ENCODE measurements around the gene MTHFSD.

Gene MTHFSD

DNA sequence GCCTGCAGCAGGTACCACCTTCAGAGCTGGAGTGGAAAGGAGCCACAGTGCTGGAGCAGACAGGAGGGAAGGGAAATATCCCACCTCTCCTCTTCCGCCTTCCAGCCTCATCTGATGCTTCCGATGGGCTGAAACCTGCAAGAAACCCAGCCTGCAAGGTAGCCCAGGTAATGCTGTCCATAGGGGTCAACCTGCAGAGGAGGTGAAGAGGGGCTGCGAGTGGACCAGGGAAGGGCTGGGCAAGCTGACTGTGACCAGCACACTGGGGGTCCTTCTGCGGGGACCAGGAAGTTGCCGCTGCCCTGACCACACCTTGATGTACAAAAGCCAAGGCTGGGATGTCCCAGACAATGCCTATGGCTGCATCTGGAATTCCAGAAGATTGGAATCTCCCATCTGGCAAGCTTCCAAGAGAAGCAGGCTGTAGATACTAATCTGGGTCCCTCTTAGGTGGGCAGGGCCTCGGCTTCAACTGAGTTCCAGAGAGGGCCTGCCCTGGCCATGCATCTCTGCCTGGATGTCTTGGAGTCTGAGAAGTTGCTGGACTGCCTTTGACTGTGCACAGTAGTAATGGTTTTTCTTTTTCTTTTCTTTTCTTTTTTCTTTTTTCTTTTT, 29.1 kb upstream of the MTHFSD start:
- no peak for DNase-seq

DNA sequence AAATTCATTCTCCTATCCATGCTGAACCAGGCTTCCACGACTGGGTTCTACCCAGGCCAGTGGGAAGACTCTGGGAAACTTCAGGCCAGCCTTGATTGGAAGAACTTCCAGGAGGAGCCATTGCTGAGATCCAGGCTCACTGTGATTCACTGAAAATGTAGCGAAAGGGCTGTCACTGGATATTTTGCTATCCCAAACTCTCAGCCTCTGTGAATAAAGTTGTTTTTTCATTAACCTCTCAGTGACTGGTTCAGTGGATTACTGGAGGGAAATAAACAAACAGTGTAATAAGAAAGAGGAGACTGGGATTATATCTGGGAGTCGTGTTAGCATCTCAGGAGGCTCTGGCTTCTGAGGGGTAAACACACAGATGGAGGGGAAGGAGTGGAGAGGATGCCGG, 26.4 kb upstream of the MTHFSD start:
- DNase-seq: no peak

DNA sequence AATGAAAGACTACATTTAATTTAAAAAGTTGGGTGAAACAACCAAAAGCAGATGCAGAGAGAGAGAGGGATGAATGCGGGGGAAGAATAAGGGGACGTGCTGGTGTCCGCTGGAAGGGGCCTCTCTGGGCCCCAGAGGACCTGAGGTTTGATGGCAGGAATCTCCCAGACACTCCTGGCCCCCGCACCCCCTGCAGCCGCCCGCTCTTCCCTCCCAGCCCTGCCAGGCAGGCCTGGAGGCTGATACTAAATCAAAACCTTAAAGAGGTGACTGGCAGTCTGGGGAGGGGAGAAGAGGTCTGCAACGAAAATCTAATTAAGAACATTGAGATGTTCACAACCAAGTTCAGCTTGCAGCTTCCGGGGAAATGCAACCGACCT, 25.7 kb upstream of the MTHFSD start:
- DNase-seq: no peak

DNA sequence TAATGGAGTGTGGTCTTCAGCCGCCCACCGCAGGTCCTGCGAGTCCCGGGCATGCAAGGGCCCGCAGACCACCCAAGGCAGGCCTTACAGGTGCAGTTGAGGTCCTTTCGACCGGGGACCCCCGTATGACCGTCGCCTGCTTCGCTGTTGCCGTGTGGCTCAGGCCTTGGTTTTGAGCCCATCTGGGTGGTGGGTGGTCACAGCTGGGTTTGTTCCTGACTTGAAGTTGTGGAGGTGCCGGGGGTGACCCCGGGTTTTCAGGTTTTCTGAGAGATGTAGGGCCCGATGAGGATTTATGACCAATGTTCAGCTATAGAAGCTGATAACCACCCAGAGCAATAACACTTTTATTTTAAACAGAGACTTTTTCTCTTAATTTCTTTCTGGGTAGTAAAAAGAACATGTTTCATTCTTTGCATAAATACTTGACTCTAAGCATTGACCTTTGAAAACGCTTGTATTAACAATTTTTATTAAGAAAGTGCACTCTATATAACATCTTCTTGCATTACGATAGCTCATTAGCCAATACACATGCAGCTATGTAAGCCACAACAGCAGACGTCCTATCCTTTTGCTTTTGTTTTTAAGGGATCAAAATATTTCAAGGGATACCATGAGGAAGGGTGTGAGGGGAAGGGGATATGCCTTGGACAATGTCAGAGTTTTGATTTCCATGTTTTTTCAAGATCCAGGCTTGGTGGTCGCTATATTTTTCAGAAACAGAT, 25.2 kb upstream of the MTHFSD start:
- no peak for DNase-seq

DNA sequence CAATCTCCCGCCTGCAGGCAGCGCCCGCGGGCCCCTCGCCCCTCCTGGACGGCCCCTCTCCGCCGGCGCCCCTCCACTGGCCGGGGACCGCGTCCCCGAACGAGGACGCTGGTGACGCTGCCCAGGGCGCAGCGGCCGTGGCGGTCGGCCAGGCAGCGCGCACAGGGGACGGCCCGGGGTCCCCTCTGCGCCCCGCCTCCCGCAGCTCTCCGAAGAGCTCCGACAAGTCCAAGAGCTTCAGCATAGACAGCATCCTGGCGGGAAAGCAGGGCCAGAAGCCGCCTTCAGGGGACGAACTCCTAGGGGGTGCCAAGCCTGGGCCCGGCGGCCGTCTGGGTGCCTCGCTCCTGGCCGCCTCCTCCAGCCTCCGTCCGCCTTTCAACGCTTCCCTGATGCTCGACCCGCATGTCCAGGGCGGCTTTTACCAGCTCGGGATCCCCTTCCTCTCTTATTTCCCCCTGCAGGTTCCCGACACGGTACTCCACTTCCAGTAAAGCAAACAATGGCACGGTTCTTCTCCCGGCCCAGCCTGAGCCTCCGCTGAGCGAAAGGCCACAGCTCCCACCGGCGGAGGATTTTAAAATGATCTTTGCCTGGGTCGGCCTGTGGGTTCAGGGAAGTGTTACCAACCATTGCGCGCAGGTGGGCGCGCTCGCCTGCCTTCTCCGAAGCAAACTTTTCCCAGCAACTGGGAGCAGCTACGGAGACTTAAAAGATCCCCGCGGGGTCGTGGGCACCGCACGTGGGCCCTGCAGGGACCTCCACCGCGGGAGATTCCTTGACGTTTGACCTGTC, 24.4 kb upstream of the MTHFSD start:
- no peak for DNase-seq

DNA sequence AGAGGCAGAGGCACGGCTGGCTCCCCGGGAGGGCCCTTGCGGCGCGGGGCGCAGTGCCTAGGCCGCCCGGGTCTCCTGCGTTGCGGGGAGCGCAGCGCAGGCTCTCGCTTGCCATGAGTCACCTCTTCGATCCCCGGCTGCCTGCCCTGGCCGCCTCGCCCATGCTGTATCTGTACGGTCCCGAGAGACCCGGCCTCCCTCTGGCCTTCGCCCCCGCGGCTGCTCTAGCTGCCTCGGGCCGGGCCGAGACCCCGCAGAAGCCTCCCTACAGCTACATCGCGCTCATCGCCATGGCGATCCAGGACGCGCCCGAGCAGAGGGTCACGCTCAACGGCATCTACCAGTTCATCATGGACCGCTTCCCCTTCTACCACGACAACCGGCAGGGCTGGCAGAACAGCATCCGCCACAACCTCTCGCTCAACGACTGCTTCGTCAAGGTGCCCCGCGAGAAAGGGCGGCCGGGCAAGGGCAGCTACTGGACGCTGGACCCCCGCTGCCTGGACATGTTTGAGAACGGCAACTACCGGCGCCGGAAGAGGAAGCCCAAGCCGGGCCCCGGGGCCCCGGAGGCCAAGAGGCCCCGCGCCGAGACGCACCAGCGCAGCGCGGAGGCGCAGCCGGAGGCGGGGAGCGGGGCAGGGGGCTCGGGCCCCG, 23.7 kb upstream of the MTHFSD start:
- DNase-seq: no peak

DNA sequence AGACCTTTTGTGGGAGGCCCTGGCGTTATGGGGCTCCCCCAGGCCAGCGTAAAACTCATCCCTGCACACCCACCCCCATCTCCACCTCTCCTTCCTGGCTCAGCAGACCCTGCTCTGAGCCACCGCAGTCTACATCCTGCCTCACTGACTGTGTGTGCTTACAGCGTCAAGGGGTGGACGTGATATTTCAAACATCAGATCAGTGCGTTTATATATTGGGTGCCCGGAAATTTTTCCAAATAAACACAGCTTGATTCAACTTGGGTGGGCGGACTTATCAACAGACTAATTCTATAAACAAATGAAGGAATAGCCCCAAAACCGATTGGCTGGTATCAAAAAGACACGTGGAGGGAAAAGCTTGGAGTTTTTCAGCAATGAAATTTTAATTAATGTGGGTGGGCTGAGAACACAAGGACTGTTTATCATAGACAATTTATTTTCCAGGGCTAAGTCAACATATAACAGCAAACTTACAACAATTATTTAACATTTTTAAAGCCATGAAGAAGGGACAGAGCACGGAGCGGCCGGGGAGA, 23.1 kb upstream of the MTHFSD start, which contains the start of gene FOXL1:
FOXL1 (plus strand) TSS at position 489 of the 539 bp plus-strand sequence. CDS start 175 bp downstream, outside the sequence.
- DNase-seq: no peak

DNA sequence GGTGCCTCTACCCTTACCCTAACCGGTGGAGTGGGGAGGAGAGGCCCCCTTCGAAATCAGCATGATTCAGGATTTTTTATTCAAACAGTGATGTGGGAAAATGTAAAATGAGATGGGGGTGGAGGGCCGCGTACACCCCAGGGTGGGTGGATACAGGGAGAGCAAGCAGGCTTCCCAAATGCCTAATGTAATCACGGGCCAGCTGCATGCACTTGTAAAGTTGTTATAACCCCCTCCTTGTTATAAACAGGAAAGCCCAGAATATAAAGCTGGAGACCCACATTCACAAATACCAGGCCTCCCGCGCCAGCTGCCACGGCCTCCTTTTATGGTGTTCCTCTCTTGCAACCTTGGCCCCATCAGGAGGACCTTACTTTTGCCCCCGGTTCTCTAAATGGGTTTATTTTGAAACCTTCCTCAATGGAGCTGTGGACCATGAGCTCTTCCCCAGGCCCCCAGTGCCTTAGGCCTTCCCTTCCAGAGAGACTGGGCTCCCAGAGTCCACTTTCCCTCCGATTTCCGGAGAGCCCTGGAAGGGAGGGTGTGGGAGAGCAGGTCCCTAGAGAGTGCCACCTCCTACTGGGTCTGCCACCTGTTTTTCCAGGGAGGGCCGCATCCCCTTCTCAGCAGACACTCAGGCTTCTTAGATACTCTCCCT, 22.4 kb upstream of the MTHFSD start:
- DNase-seq: no peak

DNA sequence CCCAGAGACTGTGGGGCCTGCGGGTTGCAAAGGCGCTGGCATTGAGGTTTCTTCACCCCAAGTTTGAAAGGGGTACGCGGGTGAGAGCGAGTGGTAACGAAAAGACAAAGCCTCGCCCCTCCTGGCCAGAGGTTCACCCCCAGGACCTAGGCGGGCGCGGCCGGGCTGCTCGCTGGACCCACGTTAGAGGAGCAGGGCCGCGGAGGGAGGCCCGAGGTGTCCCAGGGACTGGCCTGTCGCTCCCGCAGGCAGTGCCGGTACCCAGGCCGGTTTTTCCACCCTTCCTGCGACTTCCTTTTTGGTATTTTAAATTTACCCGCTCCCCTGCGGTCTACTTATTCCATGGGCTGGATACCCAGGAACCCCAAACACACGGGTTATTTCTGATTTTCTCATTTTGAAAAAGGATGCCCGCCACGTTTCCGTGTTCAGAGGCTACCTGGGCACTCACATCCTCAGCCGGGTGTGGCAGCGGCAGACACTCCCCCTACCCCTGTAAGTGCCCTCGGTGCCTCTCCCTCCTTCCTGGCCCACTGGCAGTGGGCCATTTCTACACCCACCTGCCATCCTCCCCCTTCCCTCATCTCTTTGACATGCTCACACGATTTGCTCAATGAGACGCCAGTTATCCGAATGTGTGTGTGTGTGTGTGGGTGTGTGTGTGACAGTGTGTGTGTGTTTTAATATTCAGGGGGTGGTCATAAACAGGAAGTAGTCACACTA, 21.7 kb upstream of the MTHFSD start:
- DNase-seq: no peak

DNA sequence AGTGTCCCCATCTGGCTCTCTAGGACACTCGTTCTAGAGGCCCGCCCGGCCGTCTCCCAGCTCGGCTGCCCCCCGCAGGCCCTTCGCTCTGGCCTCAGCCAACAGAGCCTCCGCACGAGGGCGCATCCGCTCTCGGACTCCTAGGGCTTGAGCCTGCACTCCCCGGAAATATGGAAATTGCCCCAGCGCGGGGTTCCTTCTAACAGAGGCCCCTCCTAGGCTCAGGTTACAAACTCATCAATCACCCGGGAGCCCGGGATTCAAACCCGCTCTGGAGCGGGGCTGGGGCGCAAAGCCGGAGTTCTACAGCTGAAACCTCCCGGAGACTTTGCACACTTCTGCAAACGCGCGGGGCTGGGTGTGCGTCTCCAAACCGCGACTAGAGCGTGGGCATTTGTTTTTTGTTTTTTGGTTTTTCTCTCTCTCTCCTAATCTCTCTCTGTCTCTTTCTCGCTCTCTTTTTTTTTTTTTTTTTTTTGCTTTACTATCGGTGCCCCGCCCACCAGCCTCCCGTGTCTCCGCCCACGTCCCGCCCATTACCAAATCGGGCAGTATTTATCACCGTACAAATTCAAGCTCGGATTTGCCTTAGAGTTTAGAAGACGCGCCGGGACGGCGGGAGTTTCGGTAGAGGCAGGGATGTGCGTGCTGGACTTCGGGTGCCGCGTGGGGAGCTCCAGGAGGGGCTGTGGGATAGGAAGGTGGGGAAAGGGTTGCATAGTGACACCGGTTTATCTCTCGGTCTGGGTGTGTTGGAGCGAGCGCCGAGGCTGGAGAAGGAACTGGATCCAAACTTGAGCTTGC, 20.9 kb upstream of the MTHFSD start:
- peak; percentile 21 for DNase-seq

DNA sequence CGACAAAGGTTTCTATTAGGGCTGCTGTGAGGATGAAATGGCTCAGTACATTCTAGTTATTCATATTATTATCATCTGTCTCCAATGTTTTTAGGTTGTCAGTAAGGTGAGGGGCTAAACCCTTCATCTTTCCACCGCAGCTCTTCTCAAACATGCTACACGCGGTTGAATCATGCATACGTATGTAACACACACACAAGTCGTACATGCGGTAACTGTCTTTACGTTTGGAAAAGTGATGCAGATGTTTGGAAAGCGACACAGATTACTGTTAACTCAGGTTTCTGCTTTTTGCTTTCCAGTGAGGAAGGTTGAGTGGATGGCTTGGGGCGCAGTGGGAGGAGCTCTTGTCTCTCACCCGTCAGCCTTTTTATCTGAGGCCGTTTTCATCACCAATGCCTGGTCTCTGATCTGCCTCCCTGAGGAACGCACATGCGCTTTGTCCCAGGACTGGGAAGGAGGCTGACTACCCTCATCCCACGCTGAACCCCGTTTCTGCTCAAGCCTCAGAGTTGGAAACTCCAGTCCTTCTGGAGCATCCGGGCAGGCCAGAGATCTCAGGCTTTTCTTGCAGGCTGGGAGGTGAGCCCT, 20.2 kb upstream of the MTHFSD start:
- DNase-seq: no peak

DNA sequence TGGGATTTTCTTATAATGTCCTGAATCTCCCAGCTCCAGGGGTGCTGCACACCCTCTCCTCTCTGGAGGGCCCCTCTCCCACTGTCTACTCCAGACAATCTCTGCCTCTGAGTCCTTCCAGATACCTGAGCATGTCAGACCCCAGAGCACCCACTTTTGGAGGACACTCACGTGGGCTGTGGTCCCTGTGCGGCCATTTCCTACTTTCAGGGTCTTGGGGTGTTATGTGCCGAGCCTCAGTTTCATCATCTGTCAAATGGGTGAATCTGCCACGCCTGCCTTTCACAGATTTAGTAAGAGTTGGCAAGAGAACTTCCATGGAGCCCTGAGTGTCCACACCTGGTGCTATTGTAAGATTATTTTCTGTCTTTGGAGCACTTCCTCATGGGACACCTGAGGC, 19.6 kb upstream of the MTHFSD start:
- no peak for DNase-seq

DNA sequence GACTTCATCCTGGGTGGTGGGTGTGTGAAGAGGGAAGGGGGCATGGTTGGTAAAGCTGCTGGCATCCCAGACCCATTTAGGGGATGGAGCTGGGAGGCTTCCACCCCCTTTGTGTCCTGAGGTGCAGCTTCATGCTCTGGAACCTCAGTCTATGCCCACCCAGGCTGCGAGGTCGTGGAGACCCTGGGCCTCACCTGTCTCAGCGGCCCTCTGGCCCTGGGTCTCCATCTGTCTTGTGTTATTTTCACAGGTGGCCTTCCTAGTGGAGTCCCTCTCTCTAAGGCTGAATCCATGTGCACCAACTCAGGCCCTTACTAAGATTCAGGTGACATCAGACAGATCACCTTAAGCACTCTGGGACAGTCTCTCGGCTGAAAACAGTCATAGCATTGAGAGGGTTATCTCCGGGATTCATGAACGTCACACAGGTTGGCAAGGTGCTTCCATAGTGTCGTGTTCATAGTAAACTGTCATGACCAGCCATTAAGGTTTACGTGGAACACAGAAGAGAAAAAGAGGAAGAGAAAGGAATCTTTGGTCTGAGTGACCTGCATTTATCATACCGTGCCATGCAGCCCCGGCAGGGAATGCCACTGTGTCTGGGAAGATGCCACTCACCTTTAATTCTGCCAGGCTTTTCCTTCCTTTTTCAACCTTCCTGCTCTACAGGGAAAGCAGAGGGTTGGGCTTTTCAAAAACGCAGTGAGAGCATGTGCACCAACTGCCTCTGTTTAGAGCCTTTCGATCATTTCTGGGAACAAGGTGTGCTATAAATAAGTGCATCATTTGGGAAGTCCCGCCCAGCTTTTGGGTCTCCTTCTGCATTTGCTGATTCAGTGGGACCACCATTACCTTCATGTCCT, 18.8 kb upstream of the MTHFSD start:
- no peak for DNase-seq

DNA sequence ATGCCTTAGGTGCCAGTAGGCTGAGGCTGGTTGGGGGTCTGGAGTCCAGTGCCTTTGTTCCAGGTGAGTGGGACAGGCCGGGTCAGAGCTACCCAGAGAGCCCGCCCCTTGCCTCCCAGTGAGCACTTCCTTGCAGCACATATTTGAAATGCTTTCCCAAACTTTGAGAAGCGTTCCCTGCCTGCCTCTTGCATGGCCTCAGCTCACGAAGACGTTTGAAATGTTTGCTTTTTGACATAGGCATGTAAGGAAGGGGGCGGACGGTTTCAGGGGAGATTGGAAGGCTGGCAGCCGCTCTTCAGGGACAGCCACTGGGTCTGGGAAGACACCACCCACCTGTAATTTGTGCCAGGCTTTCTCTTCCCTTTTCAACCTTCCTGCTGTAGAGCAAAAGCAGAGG, 18.2 kb upstream of the MTHFSD start:
- DNase-seq: no peak

DNA sequence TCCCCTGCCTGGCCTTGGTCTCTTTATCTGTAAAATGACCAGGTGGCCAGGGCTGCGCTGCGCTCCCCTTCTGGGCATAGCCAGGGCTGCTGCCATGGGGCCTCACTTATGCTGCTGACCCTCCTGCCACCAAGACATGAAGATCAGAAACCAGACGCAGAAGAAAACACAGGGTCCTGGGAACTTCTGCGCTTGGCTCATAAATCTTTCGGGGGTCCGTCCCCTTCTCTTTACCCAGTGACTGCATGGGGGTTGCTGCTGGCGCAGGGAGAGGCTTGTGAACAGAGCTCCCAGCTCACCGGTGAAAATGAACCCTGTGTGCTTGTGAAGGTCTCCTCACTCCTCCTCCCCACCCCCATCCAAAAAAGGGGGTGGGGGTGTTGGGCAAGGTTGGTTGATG, 17.6 kb upstream of the MTHFSD start:
- DNase-seq: no peak

DNA sequence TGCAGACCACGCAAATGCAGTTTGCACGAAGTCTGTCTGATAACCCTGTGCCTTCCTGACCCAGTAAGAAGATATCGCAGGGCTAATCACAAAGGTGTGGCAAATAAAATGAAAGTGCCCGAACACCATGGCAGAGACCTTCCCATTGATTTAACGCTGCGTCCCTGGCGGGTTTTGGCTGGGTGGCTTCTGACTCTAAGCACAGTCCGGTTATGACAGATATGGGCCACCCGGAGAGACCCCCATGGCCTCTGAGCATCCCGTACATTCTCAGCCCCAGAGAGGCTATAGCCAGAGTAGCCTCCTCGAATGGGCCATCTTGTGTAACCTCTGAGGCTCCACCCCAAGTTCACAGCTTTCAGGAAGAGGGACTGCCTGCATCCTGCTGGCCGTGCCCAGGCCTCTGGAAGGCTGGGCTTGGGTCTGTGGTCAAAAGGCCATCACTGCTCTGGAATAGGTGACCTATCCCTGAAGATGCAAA, 17.0 kb upstream of the MTHFSD start:
- no peak for DNase-seq

DNA sequence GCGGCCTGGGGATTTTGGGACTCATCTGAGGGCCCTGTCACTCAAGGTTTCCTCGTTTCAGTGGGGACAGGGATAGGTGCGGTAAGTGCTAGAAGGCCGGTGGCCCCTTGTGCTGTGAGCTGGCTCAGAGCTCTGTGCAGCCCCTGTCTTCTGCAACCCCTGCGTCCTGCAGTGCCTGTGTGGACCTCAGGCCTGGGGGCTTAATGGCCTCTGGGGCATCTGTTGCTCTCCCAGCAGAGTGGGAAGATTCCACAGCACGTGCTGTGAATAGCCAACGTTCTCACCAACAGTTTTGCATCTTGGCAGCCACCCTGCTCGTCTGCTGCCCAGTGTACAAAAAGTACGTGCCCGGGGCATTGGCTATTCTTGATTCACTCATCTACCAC, 16.5 kb upstream of the MTHFSD start:
- no peak for DNase-seq

DNA sequence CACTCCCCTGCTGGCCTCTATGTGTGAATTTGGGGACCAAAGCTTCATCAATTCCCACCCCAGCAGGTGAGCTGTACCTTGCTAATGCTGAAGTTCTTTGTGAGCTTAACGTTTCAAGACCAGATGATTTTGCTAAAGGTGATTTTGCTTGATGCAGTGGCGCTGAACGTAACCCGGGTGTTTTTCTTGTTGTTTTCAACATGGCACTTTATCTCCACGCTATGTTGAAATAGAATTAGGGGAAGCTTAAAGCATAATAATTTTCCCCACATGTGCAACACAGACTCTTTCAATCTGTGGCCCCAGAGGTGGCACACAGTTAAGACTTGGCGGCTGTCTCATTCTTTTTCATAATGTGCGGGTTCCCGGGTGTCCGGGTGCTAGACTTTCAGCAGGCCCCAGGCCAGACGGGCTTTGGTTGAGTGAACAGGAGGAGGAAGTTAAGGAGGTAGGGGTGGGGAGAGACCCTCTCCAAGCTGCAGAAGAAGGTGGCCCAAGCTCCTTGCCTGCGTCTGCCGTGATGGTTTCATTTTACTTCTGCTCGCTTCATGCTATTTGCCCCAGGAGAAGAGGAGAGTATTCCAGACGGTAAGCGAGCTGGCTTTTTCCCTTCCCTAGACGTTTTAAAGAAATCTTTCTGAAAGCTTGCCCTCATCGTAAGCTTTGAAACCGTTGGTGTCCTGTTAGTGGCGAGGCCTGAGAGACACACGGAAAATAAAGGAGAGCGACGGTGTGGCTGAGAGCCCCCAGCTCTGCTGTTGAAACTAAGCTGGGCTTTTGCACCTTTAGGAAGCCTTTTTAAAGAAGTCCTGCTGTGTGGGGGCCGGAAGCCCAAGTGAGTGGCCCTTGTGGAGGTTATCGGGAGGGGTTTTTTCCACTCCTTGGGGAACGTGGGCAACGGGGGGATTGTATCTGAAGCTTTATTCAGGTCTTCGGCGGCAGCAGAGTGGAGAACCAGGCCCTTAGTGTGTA, 15.8 kb upstream of the MTHFSD start:
- DNase-seq: no peak
